AG04450 (cell line): Measurements from ENCODE around the gene MYO1E. TPM values are rescaled to one million over a fixed set of nuclear protein-coding genes. Genes with fewer than 3 reads are reported as not detected.

Experiments used
- CTCF ChIA-PET: fragments of 300-600, 350-600 bp; formaldehyde crosslinking; extraction: SDS; loops from one replicate; lab custom pipeline; 2022; ENCODE audit warnings: antibody characterized with exemption, inconsistent platforms; lab: Charles Lee
- POLR2A ChIA-PET: fragments of 350-600 bp; formaldehyde crosslinking; extraction: SDS; loops from one replicate; lab custom pipeline; 2021; ENCODE audit warnings: antibody characterized with exemption, inconsistent platforms; lab: Yijun Ruan, JAX
- DNase-seq: peaks from one replicate; pipeline ENCODE4 v3.0.0-alpha.2; 2011; ENCODE audit warnings: low read depth, low spot score
- H3K27ac ChIP-seq: one replicate; pipeline ENCODE4 v1.5.1; 2012; ENCODE audit warnings: low read depth, low read length, control low read depth
- H3K27me3 ChIP-seq: one replicate; pipeline ENCODE4 v1.6.0; 2012; ENCODE audit warnings: low read length; ENCODE audit not compliant: control insufficient read depth, insufficient read depth
- H3K4me3 ChIP-seq: 2 replicates; pipeline ENCODE4 v1.5.1; 2011; ENCODE audit warnings: mild to moderate bottlenecking, low read depth, low read length, control low read depth
- H3K9me3 ChIP-seq: 2 replicates; pipeline ENCODE4 v1.5.1; 2012; ENCODE audit warnings: low read length; ENCODE audit not compliant: control insufficient read depth, insufficient read depth
- CTCF ChIP-seq: IDR thresholded peaks from 2 replicates; pipeline ENCODE4 v1.5.1; 2011; ENCODE audit warnings: low read depth, low read length, control low read depth, inconsistent platforms
- polyA plus RNA-seq: library from polyadenylated mRNA; depleted of rRNA; stranded (reverse); fragments of >200 nt; gene quantifications from 2 replicates; pipeline ENCODE4 v1.2.3, GENCODE V29; 2011

The MYO1E gene
- polyA plus RNA-seq, 1 experiment, result 49.1 TPM

- POLR2A ChIA-PET, result no interaction called here
- peaks cover 3% of the 10 kb centered on the region for H3K27me3 ChIP-seq
- no peak for DNase-seq
- TF ChIP-seq CTCF, result no peak
- H3K27ac ChIP-seq, result no peak overlapping the region
- H3K9me3 ChIP-seq, result no peaks in the 10 kb centered on the region
- CTCF ChIA-PET, result interaction anchor here (5.0 kb wide), 1 partner anchor 167 kb away, joined by 15 read pairs; no protein-coding TSS in a partner anchor
- H3K4me3 ChIP-seq, result no peak overlapping the region
Measured at GRCh38 chr15:59413577-59413976, 40.9 kb upstream of the MYO1E start.

GRCh38 chr15:59410391-59410896 is 37.8 kb upstream of the MYO1E start:
- no peak for DNase-seq
- Histone ChIP-seq H3K9me3 (no peaks in the 10 kb centered on the region), H3K27ac (peak overlapping the region; percentile 11), H3K27me3 (peaks cover 5% of the 10 kb centered on the region), H3K4me3 (no peak overlapping the region)
- TF ChIP-seq CTCF, result no peak
- POLR2A ChIA-PET, result no interaction called here
- CTCF ChIA-PET, result interaction anchor here (5.0 kb wide), 1 partner anchor 164 kb away, joined by 15 read pairs; no protein-coding TSS in a partner anchor

GRCh38 chr15:59407946-59408345 is 35.3 kb upstream of the MYO1E start:
- CTCF ChIA-PET, result interaction anchor here (0.6 kb wide), 1 partner anchor 268 kb away, joined by 6 read pairs; no protein-coding TSS in a partner anchor
- peaks cover 5% of the 10 kb centered on the region for H3K27me3 ChIP-seq
- no peak for TF ChIP-seq CTCF
- POLR2A ChIA-PET, result no interaction called here
- H3K4me3 ChIP-seq, result no peak overlapping the region
- no peaks in the 10 kb centered on the region for H3K9me3 ChIP-seq
- no peak overlapping the region for H3K27ac ChIP-seq
- DNase-seq, result no peak

GRCh38 chr15:59406446-59406845 is 33.8 kb upstream of the MYO1E start:
- no peak overlapping the region for H3K4me3 ChIP-seq
- peaks cover 7% of the 10 kb centered on the region for H3K27me3 ChIP-seq
- ChIA-PET CTCF (no interaction called here), POLR2A (no interaction called here)
- no peak for DNase-seq
- no peak for TF ChIP-seq CTCF
- no peaks in the 10 kb centered on the region for H3K9me3 ChIP-seq
- H3K27ac ChIP-seq, result no peak overlapping the region

GRCh38 chr15:59405079-59405478 is 32.4 kb upstream of the MYO1E start:
- ChIA-PET POLR2A (no interaction called here), CTCF (no interaction called here)
- Histone ChIP-seq H3K27me3 (peaks cover 8% of the 10 kb centered on the region), H3K27ac (no peak overlapping the region), H3K4me3 (no peak overlapping the region), H3K9me3 (no peaks in the 10 kb centered on the region)
- no peak for DNase-seq
- no peak for TF ChIP-seq CTCF
